Endothelial cell of umbilical vein (primary cell): ENCODE data around the gene CCDC12. TPM values are rescaled to one million over a fixed set of nuclear protein-coding genes. Genes with fewer than 3 reads are reported as not detected.

ENCODE experiments used
- BruUV-seq: library from RNA; stranded (reverse); fragments of 400-500 nt; replicated peaks from 2 replicates; lab custom pipeline; 2021; lab: Mats Ljungman, UMichigan
- CTCF ChIA-PET: fragments of 300-600, 350-600 bp; sonication (Branson Sonifier 250); formaldehyde crosslinking; loops from one replicate; lab custom pipeline; 2021; ENCODE audit warnings: antibody characterized with exemption, inconsistent platforms; lab: Charles Lee
- POLR2A ChIA-PET: fragments of 300-600, 350-600 bp; sonication (Branson Sonifier 250); formaldehyde crosslinking; loops from one replicate; lab custom pipeline; 2021; ENCODE audit warnings: antibody characterized with exemption, inconsistent platforms; lab: Charles Lee
- DNase-seq: peaks from one replicate; pipeline ENCODE4 v3.0.0-alpha.2; 2011; ENCODE audit warnings: low read depth, low spot score
- FAIRE-seq: peaks from 2 replicates; lab custom pipeline; 2011; peaks lifted over from hg19 to GRCh38; lab: Jason Lieb, UNC
- H2AFZ ChIP-seq: 2 replicates; pipeline ENCODE4 v1.6.0; 2012; ENCODE audit warnings: low read depth, low read length, control low read depth, inconsistent platforms
- H3K27ac ChIP-seq: 2 replicates; pipeline ENCODE4 v1.5.1; 2011; ENCODE audit warnings: low read depth, mild to moderate bottlenecking, control low read depth, low read length, moderate library complexity; ENCODE audit not compliant: insufficient read depth
- H3K27me3 ChIP-seq, 2 experiments: 2 replicates each; pipeline versions ENCODE4 v1.6.0 to v1.6.1; 2011; ENCODE audit warnings: low read length in 2 of 2, mixed read lengths in 1 of 2; ENCODE audit not compliant: control insufficient read depth in 2 of 2, insufficient read depth in 2 of 2
- H3K36me3 ChIP-seq, 2 experiments: 2 replicates in 1 of 2; 3 replicates in 1 of 2; pipeline ENCODE4 v1.5.1; 2011; ENCODE audit warnings: low read length in 2 of 2, mild to moderate bottlenecking in 1 of 2, moderate library complexity in 1 of 2; ENCODE audit not compliant: control insufficient read depth in 2 of 2, insufficient read depth in 2 of 2; ENCODE audit errors: extremely low read depth in 1 of 2
- H3K4me1 ChIP-seq: 3 replicates; pipeline ENCODE4 v1.5.1; 2011; ENCODE audit warnings: mild to moderate bottlenecking, low read length; ENCODE audit not compliant: control insufficient read depth, insufficient read depth; ENCODE audit errors: extremely low read depth
- H3K4me2 ChIP-seq: 2 replicates; pipeline ENCODE4 v1.6.1; 2011; ENCODE audit warnings: low read length, control low read depth, mixed read lengths; ENCODE audit not compliant: insufficient read depth
- H3K4me3 ChIP-seq, 3 experiments: fragments of 200-600 bp in 1 of 3; sonication (generic), shearing (Covaris generic) in 1 of 3; replicated peaks in 1 of 3; 2 replicates each; pipeline ENCODE4 v1.5.1; 2011 to 2016; ENCODE audit warnings: control low read depth in 3 of 3, low read length in 3 of 3, mild to moderate bottlenecking in 2 of 3, inconsistent platforms in 1 of 3, low read depth in 1 of 3, moderate library complexity in 1 of 3; ENCODE audit not compliant: insufficient read depth in 1 of 3
- H3K79me2 ChIP-seq: 2 replicates; pipeline ENCODE4 v1.6.0; 2012; ENCODE audit warnings: low read length, inconsistent platforms; ENCODE audit not compliant: control insufficient read depth, insufficient read depth
- H3K9ac ChIP-seq: replicated peaks from 2 replicates; pipeline ENCODE3; 2011; ENCODE audit warnings: low read length, control low read depth; ENCODE audit not compliant: insufficient read depth; ENCODE audit errors: extremely low read depth
- H3K9me1 ChIP-seq: replicated peaks from 3 replicates; pipeline ENCODE4 v1.6.0; 2011; ENCODE audit warnings: mild to moderate bottlenecking, low read length; ENCODE audit not compliant: control insufficient read depth, insufficient read depth; ENCODE audit errors: extremely low read depth
- H3K9me3 ChIP-seq: replicated peaks from 2 replicates; pipeline ENCODE4 v1.5.1; 2012; ENCODE audit warnings: low read length, inconsistent platforms; ENCODE audit not compliant: control insufficient read depth, insufficient read depth
- H4K20me1 ChIP-seq: replicated peaks from 2 replicates; pipeline ENCODE3; 2011; ENCODE audit warnings: mild to moderate bottlenecking, low read length; ENCODE audit not compliant: control insufficient read depth, insufficient read depth; ENCODE audit errors: extremely low read depth
- EZH2 ChIP-seq: IDR thresholded peaks from 2 replicates; pipeline ENCODE4 v1.6.1; 2012; ENCODE audit warnings: borderline replicate concordance, low read depth, mild to moderate bottlenecking, moderate library complexity, low read length, inconsistent platforms; ENCODE audit not compliant: severe bottlenecking
- FOS ChIP-seq: IDR thresholded peaks from 2 replicates; pipeline ENCODE4 v1.6.1; 2011; ENCODE audit warnings: mild to moderate bottlenecking, low read length, moderate library complexity, borderline replicate concordance; ENCODE audit not compliant: insufficient read depth
- GATA2 ChIP-seq: IDR thresholded peaks from 2 replicates; pipeline ENCODE4 v1.7.0; 2011; ENCODE audit warnings: low read depth, mild to moderate bottlenecking, moderate library complexity, mixed read lengths, low read length; ENCODE audit not compliant: insufficient read length, insufficient read depth
- JUN ChIP-seq: IDR thresholded peaks from 2 replicates; pipeline ENCODE4 v1.6.1; 2011; ENCODE audit warnings: borderline replicate concordance, low read depth; ENCODE audit not compliant: insufficient read length, insufficient read depth
- MYC ChIP-seq: IDR thresholded peaks from one replicate; pipeline ENCODE4 v1.6.1; 2011; ENCODE audit warnings: mild to moderate bottlenecking, low read depth, low read length
- POLR2A ChIP-seq: IDR thresholded peaks from 2 replicates; pipeline ENCODE4 v1.6.1; 2012; ENCODE audit warnings: low read depth, mild to moderate bottlenecking, control low read depth, low read length
- POLR2AphosphoS5 ChIP-seq: IDR thresholded peaks from 2 replicates; pipeline ENCODE4 v1.6.1; 2012; ENCODE audit warnings: low read depth, mild to moderate bottlenecking, control low read depth, low read length, moderate library complexity; ENCODE audit not compliant: insufficient read depth
- dilution Hi-C: fragments of 300-500 bp; cut with MboI; formaldehyde crosslinking; loops from one replicate; pipeline ENCODE4 v1.15.0; 2019; ENCODE audit warnings: low sequenced_read_pairs; ENCODE audit not compliant: extremely low pct_ligation_motif_present
- intact Hi-C: fragments of 100-400 bp; cut with micrococcal nuclease; formaldehyde crosslinking; loops from one replicate; pipeline ENCODE4 v1.10.0; 2022
- polyA plus RNA-seq, 4 experiments: library from polyadenylated mRNA; depleted of rRNA in 3 of 4; stranded (reverse) in 3 of 4; unstranded in 1 of 4; fragments of >200 nt; gene quantifications; 2 replicates each; pipeline versions ENCODE4 v1.2.1 to v1.2.3, GENCODE V29; 2011 to 2012; ENCODE audit warnings: missing spikeins in 1 of 4
- total RNA-seq: library from RNA; stranded (reverse); gene quantifications from 2 replicates; pipeline ENCODE4 v1.2.3, GENCODE V29; 2021
- TF ChIP-seq, protein P1 (sequence below), 2 donors: IDR thresholded peaks; 1 replicate in 1 of 2; 2 replicates in 1 of 2; pipeline ENCODE4 v1.5.1; 2011; ENCODE audit warnings: low read length in 2 of 2, mild to moderate bottlenecking in 2 of 2, moderate library complexity in 2 of 2, control low read depth in 1 of 2, inconsistent platforms in 1 of 2, low read depth in 1 of 2; ENCODE audit not compliant: insufficient read depth in 1 of 2; ENCODE audit errors: extremely low read depth in 1 of 2
- TF ChIP-seq, protein P2 (sequence below): IDR thresholded peaks from 2 replicates; pipeline ENCODE4 v1.6.1; 2011; ENCODE audit not compliant: insufficient read depth, insufficient read length

The CCDC12 gene
- total and polyA plus RNA-seq, 2 donors (not counting 3 experiments of a cell fraction or from before 2014, with no cell fraction given) = 35.1 to 50.5 TPM

DNA sequence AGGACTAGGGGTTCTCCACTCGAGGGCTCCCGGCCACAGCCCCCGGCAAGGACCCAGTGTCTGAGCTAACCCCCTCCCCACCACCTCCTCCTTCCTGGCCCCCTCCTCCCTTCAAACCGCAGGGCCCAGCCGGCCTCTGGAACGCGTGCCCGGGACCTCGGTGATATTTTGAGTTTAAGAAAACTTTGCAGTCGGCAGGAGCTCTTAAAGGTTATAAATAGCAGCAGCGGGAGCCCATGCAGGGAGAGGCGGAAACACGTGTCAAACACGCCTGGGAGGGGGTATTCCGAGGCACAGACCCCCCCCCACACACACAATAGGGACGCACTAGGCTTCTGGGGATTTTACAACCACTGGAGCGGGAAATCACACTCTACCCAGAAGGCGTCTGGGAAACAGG, 102.1 kb downstream of the CCDC12 start:
- no TSS peak for BruUV-seq
- no peak for FAIRE-seq
- dilution Hi-C loops = no loop called here
- H3K4me1 ChIP-seq = no peaks in the 10 kb centered on the region
- H3K27ac ChIP-seq = no peak overlapping the region
- DNase-seq = no peak
- intact Hi-C loops = no loop called here
- peaks cover 0 to 4% of the 10 kb centered on the region in 2 experiments for H3K27me3 ChIP-seq
- no peaks in the 10 kb centered on the region for H3K36me3 ChIP-seq
- H3K9me3 ChIP-seq = no peaks in the 10 kb centered on the region
- TF ChIP-seq POLR2AphosphoS5 (no peak), EZH2 (no peak), POLR2A (no peak), MYC (no peak), FOS (no peak), GATA2 (no peak), JUN (no peak)
- TF ChIP-seq, protein P1, sequence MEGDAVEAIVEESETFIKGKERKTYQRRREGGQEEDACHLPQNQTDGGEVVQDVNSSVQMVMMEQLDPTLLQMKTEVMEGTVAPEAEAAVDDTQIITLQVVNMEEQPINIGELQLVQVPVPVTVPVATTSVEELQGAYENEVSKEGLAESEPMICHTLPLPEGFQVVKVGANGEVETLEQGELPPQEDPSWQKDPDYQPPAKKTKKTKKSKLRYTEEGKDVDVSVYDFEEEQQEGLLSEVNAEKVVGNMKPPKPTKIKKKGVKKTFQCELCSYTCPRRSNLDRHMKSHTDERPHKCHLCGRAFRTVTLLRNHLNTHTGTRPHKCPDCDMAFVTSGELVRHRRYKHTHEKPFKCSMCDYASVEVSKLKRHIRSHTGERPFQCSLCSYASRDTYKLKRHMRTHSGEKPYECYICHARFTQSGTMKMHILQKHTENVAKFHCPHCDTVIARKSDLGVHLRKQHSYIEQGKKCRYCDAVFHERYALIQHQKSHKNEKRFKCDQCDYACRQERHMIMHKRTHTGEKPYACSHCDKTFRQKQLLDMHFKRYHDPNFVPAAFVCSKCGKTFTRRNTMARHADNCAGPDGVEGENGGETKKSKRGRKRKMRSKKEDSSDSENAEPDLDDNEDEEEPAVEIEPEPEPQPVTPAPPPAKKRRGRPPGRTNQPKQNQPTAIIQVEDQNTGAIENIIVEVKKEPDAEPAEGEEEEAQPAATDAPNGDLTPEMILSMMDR (IDR thresholded peaks at IDR 0.05; ENCODE audit: extremely low read depth in 1 of 2, insufficient read depth in 1 of 2, low read depth in 1 of 2, low read length in 2 of 2) = no peak
- TF ChIP-seq, protein P2, sequence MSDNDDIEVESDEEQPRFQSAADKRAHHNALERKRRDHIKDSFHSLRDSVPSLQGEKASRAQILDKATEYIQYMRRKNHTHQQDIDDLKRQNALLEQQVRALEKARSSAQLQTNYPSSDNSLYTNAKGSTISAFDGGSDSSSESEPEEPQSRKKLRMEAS = no peak
- H3K4me2 ChIP-seq = no peak overlapping the region
- CTCF ChIA-PET = interaction anchor here (1.3 to 1.7 kb wide), 2 partner anchors 15 to 24 kb away, joined by 3 to 5 read pairs; no protein-coding TSS in a partner anchor
- H4K20me1 ChIP-seq = no peaks in the 10 kb centered on the region
- POLR2A ChIA-PET = no interaction called here
- no peak overlapping the region for H2AFZ ChIP-seq
- H3K79me2 ChIP-seq = no peaks in the 10 kb centered on the region
- no peak overlapping the region for H3K9ac ChIP-seq
- H3K4me3 ChIP-seq = no peak overlapping the region
- H3K9me1 ChIP-seq = no peaks in the 10 kb centered on the region
